H1 (cell line): ENCODE results near the gene PLPPR3.

Experiments
- ATF3 ChIP-seq: IDR thresholded peaks from 2 replicates; pipeline ENCODE4 v1.6.1; 2011; ENCODE audit warnings: low read depth, mild to moderate bottlenecking, low read length; ENCODE audit not compliant: insufficient read depth
- BCL11A ChIP-seq, 2 experiments: IDR thresholded peaks; one replicate each; pipeline ENCODE4 v1.6.1; 2011; ENCODE audit warnings: low read depth in 2 of 2, low read length in 2 of 2, mild to moderate bottlenecking in 2 of 2
- CREB1 ChIP-seq: IDR thresholded peaks from 2 replicates; pipeline ENCODE4 v1.6.1; 2012; ENCODE audit warnings: inconsistent platforms
- CTCF ChIP-seq, 3 experiments: IDR thresholded peaks; 1 replicate in 2 of 3; 2 replicates in 1 of 3; pipeline versions ENCODE4 v1.5.1 to v1.6.1; 2011; ENCODE audit warnings: low read length in 3 of 3, mild to moderate bottlenecking in 3 of 3, inconsistent platforms in 2 of 3, low read depth in 1 of 3, moderate library complexity in 1 of 3; ENCODE audit not compliant: insufficient read depth in 1 of 3; ENCODE audit errors: control extremely low read depth in 1 of 3
- E2F6 ChIP-seq: IDR thresholded peaks from 2 replicates; pipeline ENCODE4 v1.6.1; 2012; ENCODE audit warnings: inconsistent platforms
- EZH2 ChIP-seq: fragments of 200-600 bp; sonication (generic); IDR thresholded peaks from 2 replicates; pipeline ENCODE4 v1.7.1; 2012; ENCODE audit warnings: low read depth, mild to moderate bottlenecking, moderate library complexity, low read length, inconsistent platforms; ENCODE audit not compliant: severe bottlenecking
- GTF2F1 ChIP-seq: IDR thresholded peaks from 2 replicates; pipeline ENCODE4 v1.6.1; 2012; ENCODE audit warnings: low read depth, low read length, improper control_type of control experiment, borderline replicate concordance
- HDAC2 ChIP-seq, 2 experiments: fragments of 300-600 bp in 1 of 2; sonication (generic) in 1 of 2; IDR thresholded peaks; 2 replicates each; pipeline ENCODE4 v1.6.1; 2011 to 2012; ENCODE audit warnings: low read depth in 2 of 2, low read length in 2 of 2, mild to moderate bottlenecking in 2 of 2, moderate library complexity in 2 of 2, borderline replicate concordance in 1 of 2, inconsistent platforms in 1 of 2
- MAX ChIP-seq: IDR thresholded peaks from 2 replicates; pipeline ENCODE4 v1.6.1; 2012; ENCODE audit warnings: inconsistent platforms
- NRF1 ChIP-seq: IDR thresholded peaks from 2 replicates; pipeline ENCODE4 v1.6.1; 2011; ENCODE audit warnings: mild to moderate bottlenecking, low read depth, low read length, improper control_type of control experiment
- POLR2A ChIP-seq, 2 experiments: IDR thresholded peaks; 1 replicate in 1 of 2; 2 replicates in 1 of 2; pipeline ENCODE4 v1.6.1; 2011; ENCODE audit warnings: low read depth in 2 of 2, low read length in 2 of 2, mild to moderate bottlenecking in 2 of 2; ENCODE audit errors: control extremely low read depth in 1 of 2
- RAD21 ChIP-seq, 2 experiments: IDR thresholded peaks in 1 of 2; conservative IDR thresholded peaks in 1 of 2; 2 replicates each; pipeline ENCODE4 v1.6.1; 2011; ENCODE audit warnings: low read depth in 2 of 2, low read length in 2 of 2, improper control_type of control experiment in 1 of 2, inconsistent platforms in 1 of 2, mild to moderate bottlenecking in 1 of 2, moderate library complexity in 1 of 2
- SIN3A ChIP-seq, 2 experiments: IDR thresholded peaks in 1 of 2; conservative IDR thresholded peaks in 1 of 2; 2 replicates each; pipeline ENCODE4 v1.6.1; 2011 to 2012; ENCODE audit warnings: low read length in 2 of 2, improper control_type of control experiment in 1 of 2, low read depth in 1 of 2, mild to moderate bottlenecking in 1 of 2
- TCF12 ChIP-seq: IDR thresholded peaks from 2 replicates; pipeline ENCODE4 v1.6.1; 2011; ENCODE audit warnings: low read depth, mild to moderate bottlenecking, low read length

GRCh38 chr19:815079-815774 lies 6.5 kb downstream of the PLPPR3 start:
- TF ChIP-seq HDAC2 (IDR thresholded peaks at IDR 0.05; ENCODE audit: borderline replicate concordance in 1 of 2, low read depth in 2 of 2, low read length in 2 of 2) (no peak), CTCF (IDR thresholded peaks at IDR 0.05; ENCODE audit: control extremely low read depth in 1 of 3, insufficient read depth in 1 of 3, low read depth in 1 of 3, low read length in 3 of 3) (no peak), TCF12 (no peak), ATF3 (no peak), E2F6 (no peak), RAD21 (IDR thresholded peaks at IDR 0.05 in 1 of 2, conservative IDR thresholded peaks at IDR 0.05 in 1 of 2; ENCODE audit: low read depth in 2 of 2, low read length in 2 of 2) (no peak), MAX (no peak), EZH2 (no peak), BCL11A (IDR thresholded peaks at IDR 0.05; ENCODE audit: low read depth in 2 of 2, low read length in 2 of 2) (no peak), POLR2A (IDR thresholded peaks at IDR 0.05; ENCODE audit: control extremely low read depth in 1 of 2, low read depth in 2 of 2, low read length in 2 of 2) (peak; percentile 51 to 68; a peak in 2 of 3 replicates), NRF1 (no peak), GTF2F1 (no peak), SIN3A (conservative IDR thresholded peaks at IDR 0.05 in 1 of 2, IDR thresholded peaks at IDR 0.05 in 1 of 2; ENCODE audit: low read depth in 1 of 2, low read length in 2 of 2) (no peak), CREB1 (no peak)
